Stimulated activated CD8-positive, alpha-beta memory T cell treated with anti-CD3 and anti-CD28 coated beads, Interleukin-7, amount 100 ng/mL, for 48 hours (primary cell): Measurements from ENCODE around the gene TTC33.
"Not testable (repeated sequence)": the region's sequence is repeated elsewhere in the genome, so short reads cannot be mapped to it uniquely, and the experiment has no call there.

Experiments
- DNase-seq, 2 donors: peaks; one replicate each; pipeline ENCODE4 v3.0.0-alpha.2; 2020; ENCODE audit warnings: low read depth in 1 of 2; ENCODE audit errors: extremely low read depth in 1 of 2

Gene TTC33

GRCh38 chr5:40755407-40756365 is at the start of gene TTC33:
Gene TTC33, minus strand, starts transcription at chr5:40755961. Its CDS starts 8,943 bp downstream, at chr5:40747018.
- DNase-seq = peak; percentile 89 to 96

GRCh38 chr5:40801771-40802562 is 46.2 kb upstream of the TTC33 start:
- no peak for DNase-seq

- DNase-seq = no peak
Observed at GRCh38 chr5:40799258-40799657, 43.5 kb upstream of the TTC33 start.

GRCh38 chr5:40798801-40799210 is 43.0 kb upstream of the TTC33 start:
- DNase-seq = no peak

GRCh38 chr5:40798012-40798800 is 42.4 kb upstream of the TTC33 start, which contains the start of gene PRKAA1:
Gene PRKAA1, minus strand, starts transcription at chr5:40798374. Its CDS starts 185 bp downstream, at chr5:40798189.
- DNase-seq = peak; percentile 77 to 82

GRCh38 chr5:40797273-40798011 is 41.7 kb upstream of the TTC33 start:
- DNase-seq = peak; percentile 55 to 59

- no peak for DNase-seq
Observed at GRCh38 chr5:40796487-40796889, 40.7 kb upstream of the TTC33 start.

- not testable (repeated sequence) for DNase-seq
Observed at GRCh38 chr5:40794877-40795276, 39.1 kb upstream of the TTC33 start.

GRCh38 chr5:40794340-40794739 is 38.6 kb upstream of the TTC33 start:
- not testable (repeated sequence) for DNase-seq

GRCh38 chr5:40792691-40793090 is 36.9 kb upstream of the TTC33 start:
- not testable (repeated sequence) for DNase-seq

GRCh38 chr5:40791715-40792139 is 36.0 kb upstream of the TTC33 start:
- DNase-seq = no peak

GRCh38 chr5:40790947-40791593 is 35.3 kb upstream of the TTC33 start:
- no peak for DNase-seq

- DNase-seq = not testable (repeated sequence)
Observed at GRCh38 chr5:40788941-40789340, 33.2 kb upstream of the TTC33 start.

- no peak for DNase-seq
Observed at GRCh38 chr5:40787986-40788385, 32.2 kb upstream of the TTC33 start.

GRCh38 chr5:40786664-40787063 is 30.9 kb upstream of the TTC33 start:
- DNase-seq = not testable (repeated sequence)

GRCh38 chr5:40784916-40785315 is 29.2 kb upstream of the TTC33 start:
- DNase-seq = no peak

- no peak for DNase-seq
Observed at GRCh38 chr5:40784027-40784653, 28.4 kb upstream of the TTC33 start.

- DNase-seq = no peak
Observed at GRCh38 chr5:40781843-40782409, 26.2 kb upstream of the TTC33 start.

GRCh38 chr5:40780858-40781257 is 25.1 kb upstream of the TTC33 start:
- no peak for DNase-seq
